Heart left ventricle (tissue), 13 donors: ENCODE measurements around the gene SLIT3.

ENCODE experiments used
- CTCF ChIP-seq, 12 donors: fragments of 200-600 bp; sonication (generic) in 4 of 12; IDR thresholded peaks; one replicate each; pipeline versions ENCODE4 v1.5.0 to v1.8.0; 2018 to 2022; ENCODE audit warnings: antibody characterized with exemption in 12 of 12, mild to moderate bottlenecking in 5 of 12
- POLR2A ChIP-seq, 2 donors: fragments of 450-650 bp; IDR thresholded peaks; one replicate each; pipeline ENCODE4 v1.6.1; 2017; ENCODE audit warnings: antibody characterized with exemption in 2 of 2, mild to moderate bottlenecking in 2 of 2, moderate library complexity in 2 of 2
- donor health status: ischemic (EF 13 %, LVEDD 7.1; RV severe dilation, severe dysfunction).
- donor health status: DM: no; HTN: yes; CAD: no.
- donor health status: DM: no; HTN: no; CAD: no.
- donor health status: ischemic (EF 25% LVEDD 6.9; RV normal size, moderate dysfunction).
- donor health status: ischemic (EF 25% LVEDD 5.7; RV mildly dilated, moderate dysfunction).
- donor health status: ischemic (EF 35%, LVEDD 5.7; RV mildly dilated, moderate dysfunction).
- donor health status: nonischemic (EF 11% LVEDD 7.7; RV severe dilation, severe dysfunction).
- donor health status: DM: yes; HTN: yes; CAD: no.
- donor health status: PGD.
- donor health status: ischemic (EF 29% LVEDD 5.4; RV normal size, mild dysfunction).
- donor health status: nonischemic (EF 23%, LVEDD 6.1; RV moderate dilation, normal function).

DNA sequence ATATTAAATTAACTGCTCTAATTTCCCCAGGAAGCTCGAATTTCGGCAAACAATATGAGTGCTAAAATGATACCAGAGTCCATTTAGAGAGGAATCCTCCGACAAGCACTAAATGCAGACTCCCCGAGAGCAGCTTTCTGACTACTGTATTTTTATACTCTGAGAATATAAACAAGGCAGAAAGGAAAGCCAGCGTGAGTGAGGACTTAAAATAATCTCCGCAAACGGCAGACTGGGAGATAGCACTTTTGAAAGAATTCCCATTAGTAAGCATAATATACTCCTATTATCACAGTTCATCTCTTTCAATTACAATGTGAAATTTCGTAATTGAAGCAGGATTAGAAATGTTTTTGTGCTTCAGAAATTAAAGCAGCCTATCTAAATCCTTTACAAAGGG, 452.4 kb downstream of the SLIT3 start:
- TF ChIP-seq CTCF (IDR thresholded peaks at IDR 0.05), result no peak
- TF ChIP-seq POLR2A (IDR thresholded peaks at IDR 0.05), result no peak
